ENCODE measurements around the gene ABHD14A.

GRCh38 chr3:52019352-52020080, 44.7 kb downstream of the ABHD14A start:
- no peak for TF ChIP-seq CBX1 (IDR thresholded peaks at IDR 0.05; ENCODE audit: low read depth)
- TF ChIP-seq RNF2 (conservative IDR thresholded peaks at IDR 0.05; ENCODE audit: low read depth) = no peak
- no peak for TF ChIP-seq RBFOX2 (IDR thresholded peaks at IDR 0.05; ENCODE audit: low read depth, low read length)
- no peak for TF ChIP-seq BRCA1 (CRISPR knock-in tag; IDR thresholded peaks at IDR 0.05)
- TF ChIP-seq ATF3 (CRISPR knock-in tag; IDR thresholded peaks at IDR 0.05) = no peak
- TF ChIP-seq MYC (CRISPR knock-in tag; IDR thresholded peaks at IDR 0.05; ENCODE audit: borderline replicate concordance) = no peak

Measured in HepG2 (cell line).